DMS153 (cell line): ENCODE measurements around the gene FLVCR1.
A peak's percentile ranks its signal among the peaks of the same experiment; 100 is the strongest.
"Not testable (repeated sequence)": the region's sequence is repeated elsewhere in the genome, so short reads cannot be mapped to it uniquely, and the experiment has no call there.

Source experiments
- DNase-seq: peaks from one replicate; lab custom pipeline; 2025; lab: John Stamatoyannopoulos, UW

Gene FLVCR1

GRCh38 chr1:212857992-212858460, at the start of gene FLVCR1:
FLVCR1 (plus strand) TSS chr1:212858275; CDS start chr1:212858453, 178 bp downstream.
- DNase-seq = peak; percentile 94

GRCh38 chr1:212814537-212815334, 43.3 kb upstream of the FLVCR1 start:
- peak; percentile 97 for DNase-seq

- DNase-seq = no peak
These were observed 41.4 kb upstream of the FLVCR1 start for GRCh38 chr1:212816567-212817278.

- no peak for DNase-seq
These were observed 38.3 kb upstream of the FLVCR1 start for GRCh38 chr1:212819726-212820125.

- no peak for DNase-seq
These were observed 37.1 kb upstream of the FLVCR1 start for GRCh38 chr1:212820969-212821368.

GRCh38 chr1:212822956-212823355, 35.1 kb upstream of the FLVCR1 start:
- DNase-seq = no peak

- no peak for DNase-seq
These were observed 33.9 kb upstream of the FLVCR1 start for GRCh38 chr1:212824201-212824600.

- no peak for DNase-seq
These were observed 32.1 kb upstream of the FLVCR1 start for GRCh38 chr1:212825798-212826452.

- no peak for DNase-seq
These were observed 30.8 kb upstream of the FLVCR1 start for GRCh38 chr1:212827171-212827776.

- no peak for DNase-seq
These were observed 30.2 kb upstream of the FLVCR1 start for GRCh38 chr1:212827831-212828278.

- no peak for DNase-seq
These were observed 29.7 kb upstream of the FLVCR1 start for GRCh38 chr1:212828395-212828794.

- not testable (repeated sequence) for DNase-seq
These were observed 24.6 kb upstream of the FLVCR1 start for GRCh38 chr1:212833211-212834207.

- DNase-seq = no peak
These were observed 19.9 kb upstream of the FLVCR1 start for GRCh38 chr1:212838145-212838544.

- not testable (repeated sequence) for DNase-seq
These were observed 13.6 kb upstream of the FLVCR1 start for GRCh38 chr1:212844521-212844920.

- DNase-seq = no peak
These were observed 10.5 kb upstream of the FLVCR1 start, which contains the start of gene SPATA45 for GRCh38 chr1:212847549-212847948. SPATA45 (minus strand) TSS chr1:212847649; CDS start chr1:212836149, 11,500 bp downstream.

- DNase-seq = no peak
These were observed 5.9 kb upstream of the FLVCR1 start for GRCh38 chr1:212852105-212852688.

- DNase-seq = no peak
These were observed 4.4 kb upstream of the FLVCR1 start for GRCh38 chr1:212853658-212854057.

- DNase-seq = no peak
These were observed 1.3 kb upstream of the FLVCR1 start for GRCh38 chr1:212856755-212857154.

GRCh38 chr1:212858461-212859265, 588 bp downstream of the FLVCR1 start:
- DNase-seq = peak; percentile 21
